K562 (cell line): ENCODE results near the gene PYDC1. TPM values are rescaled to one million over a fixed set of nuclear protein-coding genes. Genes with fewer than 3 reads are reported as not detected.

Experiments
- ATF7 ChIP-seq: fragments of 450-650 bp; IDR thresholded peaks from 2 replicates; pipeline ENCODE4 v1.7.1; 2014; ENCODE audit warnings: mild to moderate bottlenecking, moderate library complexity
- BACH1 ChIP-seq: fragments of 200-800 bp; sonication (Bioruptor generic); IDR thresholded peaks from 2 replicates; pipeline ENCODE4 v1.6.1; 2016; ENCODE audit warnings: missing genetic modification characterization, missing compliant biosample characterization
- BCOR ChIP-seq: fragments of 450-650 bp; IDR thresholded peaks from 2 replicates; pipeline ENCODE4 v1.6.1; 2016
- BMI1 ChIP-seq: fragments of 150-350 bp; IDR thresholded peaks from 2 replicates; pipeline ENCODE4 v1.6.1; 2014; ENCODE audit warnings: low read length
- FOXK2 ChIP-seq, 2 experiments: fragments of 450-650 bp; IDR thresholded peaks in 1 of 2; conservative IDR thresholded peaks in 1 of 2; 2 replicates each; pipeline ENCODE4 v1.6.1; 2016; ENCODE audit warnings: low read depth in 2 of 2, mild to moderate bottlenecking in 1 of 2
- LCOR ChIP-seq: sonication (generic); formaldehyde crosslinking; IDR thresholded peaks from 2 replicates; pipeline ENCODE4 v1.8.0; 2022; ENCODE audit warnings: mild to moderate bottlenecking, missing genetic modification reagents
- SIRT6 ChIP-seq: IDR thresholded peaks from one replicate; pipeline ENCODE4 v1.6.1; 2012; ENCODE audit warnings: low read depth, mild to moderate bottlenecking, control low read depth, inconsistent platforms, low read length, moderate library complexity
- TAF1 ChIP-seq: IDR thresholded peaks from 2 replicates; pipeline ENCODE4 v1.6.1; 2011; ENCODE audit warnings: mild to moderate bottlenecking, low read length, moderate library complexity; ENCODE audit not compliant: insufficient read depth, control insufficient read depth, severe bottlenecking; ENCODE audit errors: extremely low read depth
- ZC3H4 ChIP-seq: sonication (generic); formaldehyde crosslinking; IDR thresholded peaks from 2 replicates; pipeline ENCODE4 v1.9.0; 2021; ENCODE audit warnings: missing genetic modification reagents, borderline replicate concordance
- ZNF431 ChIP-seq: sonication (generic); formaldehyde crosslinking; IDR thresholded peaks from 2 replicates; pipeline ENCODE4 v1.8.0; 2022; ENCODE audit warnings: mild to moderate bottlenecking, missing genetic modification reagents
- ZNF644 ChIP-seq: fragments of 200-800 bp; sonication (Bioruptor generic); IDR thresholded peaks from 2 replicates; pipeline ENCODE4 v1.6.1; 2016; ENCODE audit warnings: low read depth, missing genetic modification characterization, missing compliant biosample characterization
- polyA plus RNA-seq, 8 experiments: library from polyadenylated mRNA; depleted of rRNA in 4 of 8; stranded (reverse) in 5 of 8; unstranded in 3 of 8; fragments of >200 nt; fragmentation: Nextera tagmentation in 2 of 8; fragmentation: Illumina TruSeq in 1 of 8; extraction: Ambion mirVana in 2 of 8; extraction: Trizol in 1 of 8; gene quantifications; 2 replicates each; pipeline versions ENCODE4 v1.2.1 to v1.2.3, GENCODE V29; 2011 to 2014; ENCODE audit warnings: inconsistent platforms in 1 of 8, missing spikeins in 1 of 8
- total RNA-seq, 7 experiments: library from RNA; depleted of rRNA in 6 of 7; stranded (reverse); fragments of >200 nt in 6 of 7; fragmentation: Illumina TruSeq in 2 of 7; extraction: Trizol in 2 of 7; gene quantifications; 2 replicates each; pipeline versions ENCODE4 v1.2.1 to v1.2.3, GENCODE V29; 2011 to 2021; ENCODE audit warnings: low replicate concordance in 1 of 7
- TF ChIP-seq, protein P1 (sequence below): sonication (generic); formaldehyde crosslinking; IDR thresholded peaks from 2 replicates; pipeline ENCODE4 v1.8.1; 2023; ENCODE audit warnings: mild to moderate bottlenecking, missing genetic modification reagents
- TF ChIP-seq, protein P2 (sequence below): fragments of 250-450 bp; sonication (Bioruptor Pico); IDR thresholded peaks from 2 replicates; pipeline ENCODE4 v1.4.0; 2020; ENCODE audit warnings: mild to moderate bottlenecking, moderate library complexity, borderline replicate concordance
- TF ChIP-seq, protein P3 (sequence below): fragments of 200-800 bp; sonication (Bioruptor generic); IDR thresholded peaks from 2 replicates; pipeline ENCODE4 v1.6.1; 2016; ENCODE audit warnings: missing genetic modification characterization, missing compliant biosample characterization
- TF ChIP-seq, protein P4 (sequence below): sonication (generic); formaldehyde crosslinking; IDR thresholded peaks from 2 replicates; pipeline ENCODE4 v1.8.1; 2022; ENCODE audit warnings: missing genetic modification reagents
- TF ChIP-seq, protein P5 (sequence below): sonication (generic); formaldehyde crosslinking; IDR thresholded peaks from 2 replicates; pipeline ENCODE4 v1.8.0; 2022; ENCODE audit warnings: mild to moderate bottlenecking, missing genetic modification reagents

PYDC1 gene
- total and polyA plus RNA-seq, 9 of the 15 experiments (the other 6 are each of a cell fraction or from before 2014, with no cell fraction given), result not detected

DNA sequence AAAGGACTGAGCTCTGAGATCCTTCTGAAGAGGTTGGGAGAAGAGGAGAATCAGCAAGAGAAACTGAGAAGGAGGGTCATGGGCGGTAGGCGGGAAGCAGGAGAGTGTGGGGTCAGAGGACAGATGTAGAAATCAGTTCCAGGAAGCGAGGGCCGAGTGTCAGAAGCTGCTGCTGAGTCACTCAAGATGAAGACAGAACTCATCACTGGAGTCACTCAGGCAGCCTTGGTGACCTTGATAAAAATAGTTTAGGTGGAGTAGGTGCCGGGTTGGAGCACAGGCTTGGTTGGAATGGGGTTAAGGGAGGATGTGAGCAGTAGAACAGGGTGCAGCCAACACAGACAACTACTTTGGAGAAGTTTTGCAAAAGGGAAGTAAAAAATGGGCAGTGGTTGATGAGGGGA is 36.7 kb upstream of the PYDC1 start (continued):
- TF ChIP-seq, protein P1, sequence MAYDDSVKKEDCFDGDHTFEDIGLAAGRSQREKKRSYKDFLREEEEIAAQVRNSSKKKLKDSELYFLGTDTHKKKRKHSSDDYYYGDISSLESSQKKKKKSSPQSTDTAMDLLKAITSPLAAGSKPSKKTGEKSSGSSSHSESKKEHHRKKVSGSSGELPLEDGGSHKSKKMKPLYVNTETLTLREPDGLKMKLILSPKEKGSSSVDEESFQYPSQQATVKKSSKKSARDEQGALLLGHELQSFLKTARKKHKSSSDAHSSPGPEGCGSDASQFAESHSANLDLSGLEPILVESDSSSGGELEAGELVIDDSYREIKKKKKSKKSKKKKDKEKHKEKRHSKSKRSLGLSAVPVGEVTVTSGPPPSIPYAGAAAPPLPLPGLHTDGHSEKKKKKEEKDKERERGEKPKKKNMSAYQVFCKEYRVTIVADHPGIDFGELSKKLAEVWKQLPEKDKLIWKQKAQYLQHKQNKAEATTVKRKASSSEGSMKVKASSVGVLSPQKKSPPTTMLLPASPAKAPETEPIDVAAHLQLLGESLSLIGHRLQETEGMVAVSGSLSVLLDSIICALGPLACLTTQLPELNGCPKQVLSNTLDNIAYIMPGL (CRISPR knock-in tag), result no peak
- TF ChIP-seq FOXK2 (conservative IDR thresholded peaks at IDR 0.05 in 1 of 2, IDR thresholded peaks at IDR 0.05 in 1 of 2; ENCODE audit: low read depth in 2 of 2), result no peak; a peak in 2 of 4 replicates
- TF ChIP-seq ZNF431 (CRISPR knock-in tag), result no peak
- TF ChIP-seq BMI1, result no peak
- TF ChIP-seq, protein P2, sequence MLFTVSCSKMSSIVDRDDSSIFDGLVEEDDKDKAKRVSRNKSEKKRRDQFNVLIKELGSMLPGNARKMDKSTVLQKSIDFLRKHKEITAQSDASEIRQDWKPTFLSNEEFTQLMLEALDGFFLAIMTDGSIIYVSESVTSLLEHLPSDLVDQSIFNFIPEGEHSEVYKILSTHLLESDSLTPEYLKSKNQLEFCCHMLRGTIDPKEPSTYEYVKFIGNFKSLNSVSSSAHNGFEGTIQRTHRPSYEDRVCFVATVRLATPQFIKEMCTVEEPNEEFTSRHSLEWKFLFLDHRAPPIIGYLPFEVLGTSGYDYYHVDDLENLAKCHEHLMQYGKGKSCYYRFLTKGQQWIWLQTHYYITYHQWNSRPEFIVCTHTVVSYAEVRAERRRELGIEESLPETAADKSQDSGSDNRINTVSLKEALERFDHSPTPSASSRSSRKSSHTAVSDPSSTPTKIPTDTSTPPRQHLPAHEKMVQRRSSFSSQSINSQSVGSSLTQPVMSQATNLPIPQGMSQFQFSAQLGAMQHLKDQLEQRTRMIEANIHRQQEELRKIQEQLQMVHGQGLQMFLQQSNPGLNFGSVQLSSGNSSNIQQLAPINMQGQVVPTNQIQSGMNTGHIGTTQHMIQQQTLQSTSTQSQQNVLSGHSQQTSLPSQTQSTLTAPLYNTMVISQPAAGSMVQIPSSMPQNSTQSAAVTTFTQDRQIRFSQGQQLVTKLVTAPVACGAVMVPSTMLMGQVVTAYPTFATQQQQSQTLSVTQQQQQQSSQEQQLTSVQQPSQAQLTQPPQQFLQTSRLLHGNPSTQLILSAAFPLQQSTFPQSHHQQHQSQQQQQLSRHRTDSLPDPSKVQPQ (CRISPR knock-in tag), result no peak
- TF ChIP-seq BACH1 (tag), result peak; percentile 72; the same call in 1 of the 2 replicates
- TF ChIP-seq BCOR, result no peak
- TF ChIP-seq TAF1, result no peak
- peak; percentile 68 for TF ChIP-seq ATF7
- TF ChIP-seq ZNF644, result no peak
- TF ChIP-seq, protein P3, sequence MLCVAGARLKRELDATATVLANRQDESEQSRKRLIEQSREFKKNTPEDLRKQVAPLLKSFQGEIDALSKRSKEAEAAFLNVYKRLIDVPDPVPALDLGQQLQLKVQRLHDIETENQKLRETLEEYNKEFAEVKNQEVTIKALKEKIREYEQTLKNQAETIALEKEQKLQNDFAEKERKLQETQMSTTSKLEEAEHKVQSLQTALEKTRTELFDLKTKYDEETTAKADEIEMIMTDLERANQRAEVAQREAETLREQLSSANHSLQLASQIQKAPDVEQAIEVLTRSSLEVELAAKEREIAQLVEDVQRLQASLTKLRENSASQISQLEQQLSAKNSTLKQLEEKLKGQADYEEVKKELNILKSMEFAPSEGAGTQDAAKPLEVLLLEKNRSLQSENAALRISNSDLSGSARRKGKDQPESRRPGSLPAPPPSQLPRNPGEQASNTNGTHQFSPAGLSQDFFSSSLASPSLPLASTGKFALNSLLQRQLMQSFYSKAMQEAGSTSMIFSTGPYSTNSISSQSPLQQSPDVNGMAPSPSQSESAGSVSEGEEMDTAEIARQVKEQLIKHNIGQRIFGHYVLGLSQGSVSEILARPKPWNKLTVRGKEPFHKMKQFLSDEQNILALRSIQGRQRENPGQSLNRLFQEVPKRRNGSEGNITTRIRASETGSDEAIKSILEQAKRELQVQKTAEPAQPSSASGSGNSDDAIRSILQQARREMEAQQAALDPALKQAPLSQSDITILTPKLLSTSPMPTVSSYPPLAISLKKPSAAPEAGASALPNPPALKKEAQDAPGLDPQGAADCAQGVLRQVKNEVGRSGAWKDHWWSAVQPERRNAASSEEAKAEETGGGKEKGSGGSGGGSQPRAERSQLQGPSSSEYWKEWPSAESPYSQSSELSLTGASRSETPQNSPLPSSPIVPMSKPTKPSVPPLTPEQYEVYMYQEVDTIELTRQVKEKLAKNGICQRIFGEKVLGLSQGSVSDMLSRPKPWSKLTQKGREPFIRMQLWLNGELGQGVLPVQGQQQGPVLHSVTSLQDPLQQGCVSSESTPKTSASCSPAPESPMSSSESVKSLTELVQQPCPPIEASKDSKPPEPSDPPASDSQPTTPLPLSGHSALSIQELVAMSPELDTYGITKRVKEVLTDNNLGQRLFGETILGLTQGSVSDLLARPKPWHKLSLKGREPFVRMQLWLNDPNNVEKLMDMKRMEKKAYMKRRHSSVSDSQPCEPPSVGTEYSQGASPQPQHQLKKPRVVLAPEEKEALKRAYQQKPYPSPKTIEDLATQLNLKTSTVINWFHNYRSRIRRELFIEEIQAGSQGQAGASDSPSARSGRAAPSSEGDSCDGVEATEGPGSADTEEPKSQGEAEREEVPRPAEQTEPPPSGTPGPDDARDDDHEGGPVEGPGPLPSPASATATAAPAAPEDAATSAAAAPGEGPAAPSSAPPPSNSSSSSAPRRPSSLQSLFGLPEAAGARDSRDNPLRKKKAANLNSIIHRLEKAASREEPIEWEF, result no peak
- TF ChIP-seq, protein P4, sequence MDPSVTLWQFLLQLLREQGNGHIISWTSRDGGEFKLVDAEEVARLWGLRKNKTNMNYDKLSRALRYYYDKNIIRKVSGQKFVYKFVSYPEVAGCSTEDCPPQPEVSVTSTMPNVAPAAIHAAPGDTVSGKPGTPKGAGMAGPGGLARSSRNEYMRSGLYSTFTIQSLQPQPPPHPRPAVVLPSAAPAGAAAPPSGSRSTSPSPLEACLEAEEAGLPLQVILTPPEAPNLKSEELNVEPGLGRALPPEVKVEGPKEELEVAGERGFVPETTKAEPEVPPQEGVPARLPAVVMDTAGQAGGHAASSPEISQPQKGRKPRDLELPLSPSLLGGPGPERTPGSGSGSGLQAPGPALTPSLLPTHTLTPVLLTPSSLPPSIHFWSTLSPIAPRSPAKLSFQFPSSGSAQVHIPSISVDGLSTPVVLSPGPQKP, result no peak
- no peak for TF ChIP-seq SIRT6
- TF ChIP-seq, protein P5, sequence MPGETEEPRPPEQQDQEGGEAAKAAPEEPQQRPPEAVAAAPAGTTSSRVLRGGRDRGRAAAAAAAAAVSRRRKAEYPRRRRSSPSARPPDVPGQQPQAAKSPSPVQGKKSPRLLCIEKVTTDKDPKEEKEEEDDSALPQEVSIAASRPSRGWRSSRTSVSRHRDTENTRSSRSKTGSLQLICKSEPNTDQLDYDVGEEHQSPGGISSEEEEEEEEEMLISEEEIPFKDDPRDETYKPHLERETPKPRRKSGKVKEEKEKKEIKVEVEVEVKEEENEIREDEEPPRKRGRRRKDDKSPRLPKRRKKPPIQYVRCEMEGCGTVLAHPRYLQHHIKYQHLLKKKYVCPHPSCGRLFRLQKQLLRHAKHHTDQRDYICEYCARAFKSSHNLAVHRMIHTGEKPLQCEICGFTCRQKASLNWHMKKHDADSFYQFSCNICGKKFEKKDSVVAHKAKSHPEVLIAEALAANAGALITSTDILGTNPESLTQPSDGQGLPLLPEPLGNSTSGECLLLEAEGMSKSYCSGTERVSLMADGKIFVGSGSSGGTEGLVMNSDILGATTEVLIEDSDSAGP (CRISPR knock-in tag), result no peak
- TF ChIP-seq ZC3H4 (CRISPR knock-in tag), result no peak
- TF ChIP-seq LCOR (CRISPR knock-in tag), result no peak
